Hematopoietic multipotent progenitor cell (in vitro differentiated cells): ENCODE results near the gene TMEM25. TPM values are rescaled to one million over a fixed set of nuclear protein-coding genes. Genes with fewer than 3 reads are reported as not detected.
"Not testable (repeated sequence)": the region's sequence is repeated elsewhere in the genome, so short reads cannot be mapped to it uniquely, and the experiment has no call there.

Experiments used
- DNase-seq, 3 donors: peaks; one replicate each; pipeline ENCODE4 v3.0.0-alpha.2; 2011 to 2015; ENCODE audit warnings: low read depth in 2 of 3, low spot score in 2 of 3
- total RNA-seq: library from RNA; depleted of rRNA; stranded (reverse); fragments of >200 nt; gene quantifications from one replicate; pipeline ENCODE4 v1.2.3, GENCODE V29; 2012

TMEM25 gene
- total RNA-seq, 1 donor = 35.8 TPM

GRCh38 chr11:118574636-118575035, 43.6 kb downstream of the TMEM25 start:
- no peak for DNase-seq

GRCh38 chr11:118577995-118578394, 47.0 kb downstream of the TMEM25 start:
- DNase-seq = not testable (repeated sequence)

- DNase-seq = no peak
Measured at GRCh38 chr11:118581057-118581456, 50.1 kb downstream of the TMEM25 start.

Other genes with a start within 250 kb of the TMEM25 start
- gene CD3E, start 226.5 kb upstream of the TMEM25 start, total RNA-seq = 0.54 TPM
- 0.27 TPM for gene CD3D, start 188.5 kb upstream of the TMEM25 start, total RNA-seq
- gene CD3G, start 186.8 kb upstream of the TMEM25 start, total RNA-seq = under 0.01 TPM
- gene UBE4A, start 171.6 kb upstream of the TMEM25 start, total RNA-seq = 26.4 TPM
- 50.1 TPM for gene ATP5MG, start 129.6 kb upstream of the TMEM25 start, total RNA-seq
- gene KMT2A, start 94.7 kb upstream of the TMEM25 start, total RNA-seq = 78.4 TPM
- gene TTC36, start 3.7 kb upstream of the TMEM25 start, total RNA-seq = 1.1 TPM
- 24.0 TPM for gene IFT46, start 34.7 kb downstream of the TMEM25 start, total RNA-seq
- 27.5 TPM for gene ARCN1, start 41.2 kb downstream of the TMEM25 start, total RNA-seq
- 4.0 TPM for gene PHLDB1, start 76.4 kb downstream of the TMEM25 start, total RNA-seq
- gene TREH, start 148.5 kb downstream of the TMEM25 start, total RNA-seq = not detected